WERI-Rb-1 (cell line): ENCODE measurements around the gene TEP1.

Experiments
- DNase-seq: peaks from one replicate; pipeline ENCODE4 v3.0.0-alpha.2; 2020
- H3K27ac ChIP-seq: fragments of 250-450 bp; sonication (Bioruptor Pico); 2 replicates; pipeline ENCODE4 v1.5.1; 2020; ENCODE audit warnings: mild to moderate bottlenecking, moderate library complexity
- H3K27me3 ChIP-seq: fragments of 250-450 bp; sonication (Bioruptor Pico); 2 replicates; pipeline ENCODE4 v1.5.1; 2021; ENCODE audit warnings: mild to moderate bottlenecking, low read depth, moderate library complexity; ENCODE audit not compliant: insufficient read depth, severe bottlenecking
- H3K36me3 ChIP-seq: fragments of 250-450 bp; sonication (Bioruptor Pico); 2 replicates; pipeline ENCODE4 v1.5.1; 2020; ENCODE audit warnings: mild to moderate bottlenecking, moderate library complexity
- H3K4me3 ChIP-seq: 2 replicates; pipeline ENCODE4 v1.5.1; 2011; ENCODE audit warnings: low read depth, mild to moderate bottlenecking, control low read depth, low read length
- H3K9me3 ChIP-seq: fragments of 250-450 bp; sonication (Bioruptor Pico); 2 replicates; pipeline ENCODE4 v1.5.1; 2021; ENCODE audit warnings: mild to moderate bottlenecking, moderate library complexity; ENCODE audit not compliant: severe bottlenecking
- TF ChIP-seq, protein P1 (sequence below): IDR thresholded peaks from 2 replicates; pipeline ENCODE4 v1.5.1; 2011; ENCODE audit warnings: low read depth, mild to moderate bottlenecking, control low read depth, inconsistent platforms, low read length

TEP1 gene

DNA sequence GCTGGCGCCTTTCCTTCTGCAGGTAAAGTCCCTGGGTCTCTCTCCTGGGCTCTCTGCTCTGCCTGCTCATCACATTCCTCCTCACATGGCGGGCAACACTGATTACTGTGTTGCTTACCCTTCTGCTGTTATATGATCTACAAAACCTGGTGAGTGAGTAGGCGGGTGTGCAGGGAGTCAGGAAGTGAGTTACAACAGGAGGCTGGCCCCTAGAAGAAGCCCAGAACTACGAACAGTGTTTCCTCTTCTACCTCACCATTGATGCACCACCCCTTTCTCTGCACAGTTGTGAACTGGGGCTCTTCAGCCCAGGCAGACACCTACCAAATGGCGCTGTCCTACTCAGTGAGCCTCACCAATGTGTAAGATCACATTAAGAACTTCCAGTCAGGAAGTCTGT is 27.6 kb upstream of the TEP1 start:
- TF ChIP-seq, protein P1, sequence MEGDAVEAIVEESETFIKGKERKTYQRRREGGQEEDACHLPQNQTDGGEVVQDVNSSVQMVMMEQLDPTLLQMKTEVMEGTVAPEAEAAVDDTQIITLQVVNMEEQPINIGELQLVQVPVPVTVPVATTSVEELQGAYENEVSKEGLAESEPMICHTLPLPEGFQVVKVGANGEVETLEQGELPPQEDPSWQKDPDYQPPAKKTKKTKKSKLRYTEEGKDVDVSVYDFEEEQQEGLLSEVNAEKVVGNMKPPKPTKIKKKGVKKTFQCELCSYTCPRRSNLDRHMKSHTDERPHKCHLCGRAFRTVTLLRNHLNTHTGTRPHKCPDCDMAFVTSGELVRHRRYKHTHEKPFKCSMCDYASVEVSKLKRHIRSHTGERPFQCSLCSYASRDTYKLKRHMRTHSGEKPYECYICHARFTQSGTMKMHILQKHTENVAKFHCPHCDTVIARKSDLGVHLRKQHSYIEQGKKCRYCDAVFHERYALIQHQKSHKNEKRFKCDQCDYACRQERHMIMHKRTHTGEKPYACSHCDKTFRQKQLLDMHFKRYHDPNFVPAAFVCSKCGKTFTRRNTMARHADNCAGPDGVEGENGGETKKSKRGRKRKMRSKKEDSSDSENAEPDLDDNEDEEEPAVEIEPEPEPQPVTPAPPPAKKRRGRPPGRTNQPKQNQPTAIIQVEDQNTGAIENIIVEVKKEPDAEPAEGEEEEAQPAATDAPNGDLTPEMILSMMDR, result no peak
- Histone ChIP-seq H3K27ac (no peak overlapping the region), H3K36me3 (peaks cover 17% of the 10 kb centered on the region)

DNA sequence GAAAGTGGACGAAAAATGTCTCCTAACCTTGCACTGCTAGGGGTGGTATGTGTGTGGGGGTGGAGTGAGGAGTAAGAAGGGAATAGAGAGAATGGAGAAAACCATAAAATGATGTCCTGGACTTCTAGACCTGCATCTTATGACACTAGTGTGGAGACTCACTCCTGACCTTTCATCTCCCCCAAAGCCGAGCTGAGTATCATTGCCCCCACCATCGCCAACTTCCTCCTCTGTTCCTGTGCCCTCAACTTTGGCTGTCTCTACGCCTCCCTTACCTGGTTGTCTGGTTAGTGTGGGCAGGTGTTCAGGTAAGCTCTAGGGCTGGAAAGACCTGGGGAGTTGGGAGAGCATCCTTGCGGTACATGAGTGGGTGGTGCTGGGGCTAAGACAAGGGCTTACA is 27.2 kb upstream of the TEP1 start:
- Histone ChIP-seq H3K4me3 (no peak overlapping the region), H3K9me3 (no peaks in the 10 kb centered on the region), H3K27me3 (no peaks in the 10 kb centered on the region), H3K36me3 (peaks cover 13% of the 10 kb centered on the region), H3K27ac (no peak overlapping the region)
- DNase-seq, result no peak
- TF ChIP-seq, protein P1, result no peak

More for the DNA sequence above, 27.6 kb upstream of the TEP1 start:
- no peak for DNase-seq
- Histone ChIP-seq H3K9me3 (no peaks in the 10 kb centered on the region), H3K27me3 (no peaks in the 10 kb centered on the region), H3K4me3 (no peak overlapping the region)

DNA sequence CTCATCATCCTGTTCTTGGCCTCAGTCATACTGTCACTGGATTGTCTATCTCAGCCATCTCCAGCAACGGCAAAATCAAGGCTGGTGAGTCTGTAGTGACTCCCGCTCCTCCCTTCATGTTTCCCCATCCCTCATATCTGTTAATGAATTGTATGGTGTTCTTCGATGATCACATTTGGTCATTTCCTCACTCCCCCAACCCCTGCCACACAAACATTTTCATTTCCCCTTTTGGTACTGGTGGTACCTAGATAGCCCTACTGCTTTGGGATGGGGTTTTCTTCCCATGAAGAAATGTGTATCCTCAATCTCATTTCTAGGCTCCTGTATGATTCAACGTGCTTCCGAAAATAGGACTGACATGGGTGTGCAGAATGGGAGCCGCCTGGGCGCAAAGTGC is 25.4 kb upstream of the TEP1 start:
- Histone ChIP-seq H3K4me3 (no peak overlapping the region), H3K9me3 (no peaks in the 10 kb centered on the region), H3K27me3 (no peaks in the 10 kb centered on the region), H3K36me3 (peaks cover 5% of the 10 kb centered on the region; the same call in 1 of the 2 replicates), H3K27ac (no peak overlapping the region)
- TF ChIP-seq, protein P1, result no peak
- no peak for DNase-seq

DNA sequence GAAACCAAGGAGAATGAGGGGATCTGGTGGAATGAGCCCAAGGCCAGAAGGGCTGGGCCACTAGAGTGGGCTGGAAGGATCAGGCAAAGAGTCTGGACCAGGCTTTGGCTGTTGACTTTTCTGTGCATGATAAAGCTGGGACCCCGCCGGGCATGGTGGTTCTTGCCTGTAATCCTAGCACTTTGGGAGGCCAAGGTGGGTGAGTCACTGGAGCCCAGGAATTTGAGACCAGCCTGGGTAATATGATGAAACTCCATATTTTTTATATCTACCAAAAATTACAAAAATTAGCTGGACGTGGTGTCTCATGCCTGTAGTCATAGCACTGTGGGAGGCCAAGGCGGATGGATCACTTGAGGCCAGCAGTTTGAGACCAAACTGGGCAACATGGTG is 23.1 kb upstream of the TEP1 start:
- DNase-seq, result no peak
- no peaks in the 10 kb centered on the region for H3K9me3 ChIP-seq
- H3K27ac ChIP-seq, result no peak overlapping the region
- no peak overlapping the region for H3K4me3 ChIP-seq
- no peaks in the 10 kb centered on the region for H3K36me3 ChIP-seq
- H3K27me3 ChIP-seq, result no peaks in the 10 kb centered on the region
- TF ChIP-seq, protein P1, result no peak

DNA sequence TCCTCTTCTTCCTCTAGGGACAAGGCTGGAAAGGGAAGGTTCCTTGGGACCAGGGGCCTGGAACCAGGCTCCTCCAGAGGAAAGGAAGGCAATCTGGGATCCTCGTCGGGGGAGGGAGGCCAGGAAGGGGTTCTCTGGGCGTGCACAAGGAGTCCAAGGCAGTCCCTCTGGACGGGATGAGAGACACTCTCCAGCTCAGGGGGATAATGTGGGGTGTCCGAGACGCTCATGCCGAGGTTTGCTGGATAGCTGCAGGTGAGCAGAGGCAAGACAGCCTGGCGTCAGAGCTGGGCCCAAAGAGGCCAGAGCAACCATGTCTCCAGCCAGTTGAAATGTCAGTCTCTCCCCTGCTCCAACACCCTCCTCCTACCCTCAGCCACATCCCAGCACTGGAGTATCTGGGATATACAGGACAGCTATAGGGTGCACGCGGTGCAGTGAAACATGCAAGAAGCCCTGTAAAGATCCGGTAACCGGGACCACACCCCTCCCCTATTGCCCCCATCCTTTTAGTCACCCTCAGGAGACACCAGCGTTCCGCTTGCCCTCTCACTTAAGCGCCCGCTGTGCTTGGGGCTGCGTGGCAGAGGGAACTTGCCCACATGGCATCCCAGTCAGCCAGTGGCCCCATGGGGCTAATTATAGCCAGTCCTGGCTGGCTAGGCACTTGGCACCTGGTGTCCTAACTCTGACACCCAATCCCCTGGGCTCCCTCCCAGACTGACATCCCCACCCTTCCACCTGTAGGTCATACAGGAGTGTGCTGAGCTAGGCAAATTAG is 22.5 kb upstream of the TEP1 start, which contains the start of gene KLHL33:
KLHL33 (minus strand) TSS at position 585 of the 781 bp plus-strand sequence; CDS start at position 230, 355 bp downstream.
- Histone ChIP-seq H3K4me3 (no peak within 1 kb of the TSS), H3K27me3 (no peaks in the 10 kb centered on the region), H3K36me3 (no peaks in the 10 kb centered on the region), H3K27ac (no peak within 1 kb of the TSS), H3K9me3 (no peaks in the 10 kb centered on the region)
- TF ChIP-seq, protein P1, result no peak
- no peak for DNase-seq
